Amniotic stem cell (primary cell): ENCODE results near the gene CASS4.

Experiments used
- DNase-seq: peaks from one replicate; lab custom pipeline; 2025; lab: John Stamatoyannopoulos, UW

The CASS4 gene

DNA sequence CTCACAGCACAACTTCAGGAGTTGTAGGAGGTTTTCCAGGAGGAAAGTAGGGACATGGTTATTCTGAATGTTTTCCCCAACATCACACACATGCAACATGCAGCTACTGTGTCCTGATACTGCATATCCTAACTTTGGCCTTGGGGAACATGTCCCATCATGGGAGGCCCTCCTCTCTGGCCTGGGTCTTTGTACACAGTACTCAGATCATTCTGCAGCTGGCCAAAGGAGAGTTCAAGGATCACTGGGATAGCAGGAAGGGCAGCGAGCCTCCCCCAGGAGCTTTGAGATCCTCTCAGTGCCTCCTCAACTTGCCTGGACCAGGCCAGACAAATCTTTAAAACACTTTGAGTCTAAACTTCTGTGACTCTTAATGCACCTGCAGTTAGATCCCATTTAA lies 12.9 kb downstream of the CASS4 start:
- no peak for DNase-seq

DNA sequence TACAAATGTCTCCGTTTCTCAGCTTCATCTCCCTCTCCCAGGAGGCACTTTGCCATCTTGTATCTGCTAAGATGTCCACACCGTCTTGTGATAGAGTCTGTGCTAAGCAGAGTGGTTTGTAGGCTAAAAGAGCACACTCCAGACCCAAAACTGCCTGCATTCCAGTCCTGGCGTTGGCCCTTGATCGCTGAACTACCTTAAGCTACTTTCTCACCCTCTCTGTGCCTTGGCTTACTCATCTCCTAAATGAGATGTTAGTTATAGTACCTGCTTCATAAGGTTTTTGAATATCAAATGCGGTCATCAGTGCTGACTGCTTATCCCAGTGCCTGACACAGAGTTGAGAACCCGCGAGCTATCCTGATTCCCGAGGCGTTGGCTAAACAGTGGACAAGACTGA lies 14.0 kb downstream of the CASS4 start:
- no peak for DNase-seq

DNA sequence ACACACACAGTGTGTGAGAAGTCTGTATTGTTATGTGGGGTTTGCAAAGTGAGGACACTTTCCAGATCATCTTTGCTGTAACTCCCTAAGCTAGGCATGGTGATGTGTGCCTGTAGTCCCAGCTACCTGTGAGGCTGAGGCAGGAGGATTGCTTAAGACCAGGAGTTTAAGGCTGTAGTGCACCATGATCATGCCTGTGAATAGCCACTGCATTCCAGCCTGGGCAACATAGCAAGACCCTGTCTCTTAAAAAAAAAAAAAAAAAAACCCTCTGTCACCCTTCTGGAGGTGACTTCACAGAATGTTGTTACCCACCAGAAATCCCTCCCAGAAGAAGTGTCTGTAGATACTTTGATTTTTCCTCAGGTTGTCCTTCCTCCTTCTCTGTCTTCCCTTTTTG lies 14.9 kb downstream of the CASS4 start:
- no peak for DNase-seq

DNA sequence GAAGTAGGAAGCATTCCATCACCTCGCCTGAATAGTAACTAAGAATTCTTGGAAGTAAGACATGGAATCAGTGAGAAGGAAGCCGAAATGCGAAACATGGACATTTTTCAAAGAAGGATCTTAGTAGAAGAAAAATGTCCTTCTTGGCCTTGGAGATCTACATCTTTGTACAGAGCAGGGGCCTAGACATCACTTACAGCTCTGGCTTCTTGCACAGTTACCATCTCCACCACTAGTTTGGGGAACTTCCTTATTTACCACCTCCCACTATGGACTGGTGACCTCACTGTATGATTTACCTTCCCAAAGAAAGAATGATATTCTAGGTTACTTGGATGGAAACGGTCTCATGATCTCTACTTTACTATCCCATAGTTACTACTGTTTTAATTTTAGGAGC lies 15.7 kb downstream of the CASS4 start:
- no peak for DNase-seq

DNA sequence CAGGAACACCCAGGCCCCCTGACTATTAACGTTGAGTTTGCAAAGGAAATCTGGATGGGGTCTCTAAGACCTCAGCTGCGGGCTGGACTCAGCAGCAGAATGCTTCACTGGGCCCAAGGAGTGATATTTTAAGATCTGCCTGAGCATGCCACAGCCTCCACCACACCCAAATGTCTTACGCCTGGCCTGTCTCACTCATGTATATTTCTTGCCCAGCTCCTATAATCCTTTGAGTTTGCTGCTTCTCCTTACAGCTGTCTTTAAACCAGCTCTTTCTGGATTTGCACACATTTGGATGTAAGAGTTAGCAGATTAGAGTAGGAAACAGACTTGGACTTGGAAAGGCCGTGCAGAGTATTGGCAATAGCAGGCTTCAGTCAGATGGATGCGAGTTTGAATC lies 16.4 kb downstream of the CASS4 start:
- DNase-seq: no peak

DNA sequence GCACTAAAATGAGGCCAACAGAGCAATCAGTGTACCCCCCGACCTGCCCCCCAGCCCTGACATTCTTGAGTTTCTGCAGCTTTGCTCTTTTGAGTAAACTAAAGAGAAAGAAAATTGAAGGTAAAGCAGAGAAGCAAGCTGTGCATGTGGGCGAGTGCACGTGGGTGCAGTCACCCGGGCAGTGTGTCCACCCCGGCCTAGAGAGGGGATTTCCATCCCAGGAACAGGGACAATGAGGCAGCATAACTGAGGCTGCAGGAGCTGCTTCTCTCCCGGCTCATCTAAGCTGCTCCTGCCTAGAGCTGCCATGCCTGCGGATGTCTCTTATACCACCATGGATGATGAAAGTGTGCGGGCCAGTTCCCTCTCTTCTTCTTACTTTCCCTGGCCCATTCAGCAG lies 16.8 kb downstream of the CASS4 start:
- DNase-seq: no peak

DNA sequence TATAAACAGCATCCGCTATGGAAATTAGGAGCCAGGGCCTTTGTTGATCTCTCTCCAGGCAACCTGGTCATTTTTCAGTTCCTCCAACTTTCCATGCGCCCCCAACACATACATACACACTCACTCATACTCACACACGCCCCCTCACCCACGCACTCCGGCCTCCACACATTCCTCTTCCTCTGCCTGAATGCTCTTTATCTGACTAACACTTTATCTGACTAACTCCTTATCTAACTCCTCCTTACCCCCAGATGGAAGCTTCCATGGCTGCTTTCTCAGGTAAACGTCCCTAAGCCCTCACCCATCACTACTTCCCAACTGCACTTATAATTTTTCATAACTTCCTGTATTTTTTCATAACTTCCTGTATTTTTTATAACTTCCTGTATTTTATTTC lies 17.4 kb downstream of the CASS4 start:
- peak; percentile 21 for DNase-seq

DNA sequence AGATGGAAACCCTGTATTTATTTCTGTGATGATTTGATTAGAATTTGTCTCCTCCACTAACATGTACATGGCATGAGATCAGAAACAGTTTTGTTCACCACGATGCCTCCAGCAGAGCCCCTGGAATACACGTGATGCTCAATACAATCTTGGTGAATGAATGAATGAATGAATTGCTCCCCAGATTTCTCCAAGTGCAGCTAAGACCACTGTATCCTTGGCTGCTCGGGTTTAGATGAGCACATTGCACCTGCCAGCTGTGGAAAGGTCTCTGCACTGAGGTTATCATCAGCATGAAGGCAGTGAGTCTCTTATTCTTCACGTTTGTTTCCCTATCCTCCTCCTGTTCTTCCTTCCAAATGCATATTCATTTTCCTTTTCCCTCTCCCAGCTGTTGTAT lies 17.9 kb downstream of the CASS4 start:
- DNase-seq: no peak

DNA sequence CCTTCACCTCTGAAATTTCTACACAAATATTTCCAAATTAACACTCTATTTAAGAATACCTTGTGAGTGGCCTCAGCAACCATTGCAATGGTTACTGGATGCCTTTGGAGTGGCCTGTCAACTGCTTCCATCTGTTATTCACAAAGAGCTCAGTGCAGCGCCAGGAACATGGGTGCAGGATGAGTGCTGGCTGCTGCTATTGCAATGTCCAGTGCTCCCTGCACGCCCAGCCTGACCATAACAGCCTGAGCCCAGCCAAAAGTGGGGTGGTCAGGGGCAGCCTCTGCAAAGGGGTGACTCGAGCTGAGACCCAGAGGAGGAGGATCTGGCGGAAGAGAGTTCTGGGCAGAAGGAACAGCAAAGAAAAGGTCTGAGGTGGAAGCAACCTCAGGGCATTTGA lies 18.4 kb downstream of the CASS4 start:
- no peak for DNase-seq

DNA sequence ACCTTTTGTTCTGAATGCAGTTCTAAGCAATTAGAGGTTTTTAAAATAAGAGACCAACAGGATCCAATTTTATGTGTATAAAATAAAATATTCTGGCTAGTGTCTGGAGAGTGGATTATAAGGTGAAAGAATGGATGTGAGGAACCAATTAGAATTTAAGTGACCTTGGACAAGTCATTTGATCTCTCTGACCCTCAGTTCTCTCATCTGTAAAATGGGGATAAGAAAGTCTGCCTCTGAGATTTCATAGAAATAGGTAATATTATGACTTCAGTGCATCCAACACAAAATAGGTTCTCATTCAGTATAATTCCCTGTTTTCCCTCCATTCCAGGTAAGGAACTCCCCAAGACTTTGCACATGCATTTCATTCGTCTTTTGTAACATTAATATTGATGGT lies 18.9 kb downstream of the CASS4 start:
- no peak for DNase-seq

DNA sequence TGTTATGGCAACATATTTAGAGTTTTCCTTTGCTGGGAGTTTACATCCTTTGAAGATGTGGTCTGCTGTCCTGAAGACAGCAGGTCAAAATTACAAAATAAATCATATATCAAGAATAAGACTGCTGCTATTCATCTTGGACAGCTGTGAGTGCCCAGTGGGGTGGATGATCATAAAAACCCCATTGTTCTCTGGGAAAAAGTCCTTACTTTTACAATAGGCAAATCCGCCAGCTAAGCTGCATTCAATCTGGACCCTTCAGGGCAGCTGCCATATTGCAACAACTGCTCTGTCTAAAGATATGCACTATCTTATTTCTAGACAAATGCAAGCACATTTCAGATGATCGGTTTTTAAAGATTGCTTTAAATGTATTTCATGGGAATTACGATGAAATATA lies 19.4 kb downstream of the CASS4 start:
- DNase-seq: no peak

DNA sequence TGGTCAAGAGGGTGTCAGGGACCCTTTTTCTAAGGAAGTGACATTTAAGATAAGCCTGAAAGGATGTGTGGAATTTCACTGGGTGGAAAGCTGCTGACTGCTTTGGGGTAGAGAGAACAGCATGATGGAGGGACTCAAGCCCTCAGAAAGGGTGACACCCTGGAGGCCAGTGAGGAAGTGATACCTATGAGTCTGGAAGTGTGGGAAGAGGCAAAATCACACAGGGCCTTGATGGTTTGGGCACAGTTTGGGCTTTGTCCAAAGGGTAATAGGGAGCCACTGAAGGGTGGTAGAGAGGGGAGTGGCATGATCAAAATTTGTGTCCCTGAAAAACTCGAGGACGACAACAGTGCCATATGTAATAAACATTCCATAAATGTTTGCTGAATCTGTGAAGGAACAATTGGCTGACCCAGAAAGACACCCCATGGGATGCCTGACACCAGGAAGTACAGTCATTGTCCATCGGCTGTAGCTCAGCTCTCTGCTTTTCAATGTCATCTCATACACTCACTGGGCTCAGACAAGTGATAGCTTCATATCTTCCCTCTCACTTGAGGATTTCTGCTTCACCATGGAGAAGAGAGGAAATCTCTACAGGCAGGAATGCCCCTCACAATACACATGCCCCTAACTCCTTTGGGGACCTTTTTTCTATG lies 21.3 kb downstream of the CASS4 start:
- DNase-seq: no peak

DNA sequence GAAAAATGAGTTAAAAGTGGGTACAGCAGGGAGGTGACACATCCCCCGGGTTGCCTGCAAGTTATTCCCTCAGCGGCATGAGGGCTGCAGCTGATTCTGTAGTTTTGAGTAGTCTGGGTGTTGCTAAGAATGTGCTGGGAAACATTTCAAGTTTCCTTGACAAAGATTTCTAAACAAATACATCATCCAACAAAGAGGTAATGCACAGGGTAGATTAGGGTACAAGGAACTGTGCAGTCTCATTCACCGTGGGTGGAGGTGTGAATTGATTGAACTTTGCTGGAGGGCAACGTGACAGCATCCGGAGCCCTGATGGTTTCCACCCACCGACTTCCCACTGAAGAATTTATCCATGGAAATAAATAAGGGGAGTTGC lies 21.8 kb downstream of the CASS4 start:
- no peak for DNase-seq

DNA sequence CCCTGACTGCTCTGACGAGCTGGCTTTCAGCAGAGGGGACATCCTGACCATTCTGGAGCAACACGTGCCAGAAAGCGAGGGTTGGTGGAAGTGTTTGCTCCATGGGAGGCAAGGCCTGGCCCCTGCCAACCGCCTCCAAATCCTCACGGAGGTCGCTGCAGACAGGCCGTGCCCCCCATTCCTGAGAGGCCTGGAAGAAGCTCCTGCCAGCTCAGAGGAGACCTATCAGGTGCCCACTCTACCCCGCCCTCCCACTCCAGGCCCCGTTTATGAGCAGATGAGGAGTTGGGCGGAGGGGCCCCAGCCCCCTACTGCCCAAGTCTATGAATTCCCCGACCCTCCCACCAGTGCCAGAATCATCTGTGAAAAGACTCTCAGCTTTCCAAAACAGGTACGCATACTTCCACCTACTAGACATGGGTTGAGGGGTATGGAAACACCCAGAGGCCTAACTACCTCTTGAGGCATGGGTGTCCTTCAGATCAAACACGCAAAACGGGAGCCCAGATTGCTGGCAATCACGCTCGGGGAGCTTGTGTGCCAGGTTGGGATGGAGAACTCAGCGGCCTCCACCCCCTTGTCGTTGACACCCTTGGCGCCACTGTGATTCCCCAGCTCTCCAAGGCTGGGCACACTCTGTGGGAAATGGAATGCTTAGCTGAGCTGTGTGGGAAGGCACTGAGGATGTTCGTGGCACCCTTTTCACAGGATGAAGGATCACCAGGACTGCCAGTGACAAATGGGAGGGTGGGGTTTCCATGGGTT lies 25.3 kb downstream of the CASS4 start:
- no peak for DNase-seq

DNA sequence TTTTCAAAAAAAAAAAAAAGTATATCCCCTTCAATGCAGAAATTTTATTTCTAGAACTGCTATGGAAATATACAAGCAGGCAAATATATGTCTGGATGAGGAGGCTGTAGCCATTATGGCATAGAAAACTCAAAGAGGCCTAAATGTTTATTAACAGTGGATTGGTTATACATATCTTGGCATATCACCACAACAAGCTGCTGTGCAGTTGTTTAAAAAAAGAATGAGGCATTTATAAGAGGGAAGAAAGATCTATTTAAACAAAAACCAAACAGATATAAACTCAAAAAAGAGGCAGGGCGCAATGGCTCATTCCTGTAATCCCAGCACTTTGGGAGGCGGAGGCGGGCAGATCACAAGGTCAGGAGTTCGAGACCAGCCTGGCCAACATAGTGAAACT lies 26.2 kb downstream of the CASS4 start:
- no peak for DNase-seq

DNA sequence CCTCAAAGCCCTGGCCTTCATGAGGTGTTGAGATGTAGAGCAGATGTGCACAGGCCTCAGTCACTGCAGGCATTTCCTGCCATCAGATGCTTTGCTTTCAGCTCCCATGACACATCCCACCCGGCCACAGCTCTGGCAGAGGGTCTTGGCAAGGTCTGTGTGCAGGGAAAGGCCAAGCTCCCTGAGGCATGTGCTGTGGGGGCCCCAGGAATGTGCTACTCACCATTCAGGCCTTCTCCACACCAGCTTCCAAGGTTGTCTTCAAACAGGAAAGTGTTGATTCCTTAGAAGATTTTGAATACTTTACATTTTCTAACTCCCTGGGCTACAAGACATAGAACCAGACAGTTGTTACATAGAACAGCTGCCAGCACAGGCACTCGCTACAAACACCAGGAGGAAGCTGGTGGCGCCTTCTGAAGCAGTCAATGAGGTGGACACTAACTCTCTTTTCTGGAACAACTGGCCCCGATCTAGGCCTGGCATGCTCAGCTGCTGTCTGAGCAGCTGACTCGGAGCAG lies 27.8 kb downstream of the CASS4 start:
- peak; percentile 88 for DNase-seq

DNA sequence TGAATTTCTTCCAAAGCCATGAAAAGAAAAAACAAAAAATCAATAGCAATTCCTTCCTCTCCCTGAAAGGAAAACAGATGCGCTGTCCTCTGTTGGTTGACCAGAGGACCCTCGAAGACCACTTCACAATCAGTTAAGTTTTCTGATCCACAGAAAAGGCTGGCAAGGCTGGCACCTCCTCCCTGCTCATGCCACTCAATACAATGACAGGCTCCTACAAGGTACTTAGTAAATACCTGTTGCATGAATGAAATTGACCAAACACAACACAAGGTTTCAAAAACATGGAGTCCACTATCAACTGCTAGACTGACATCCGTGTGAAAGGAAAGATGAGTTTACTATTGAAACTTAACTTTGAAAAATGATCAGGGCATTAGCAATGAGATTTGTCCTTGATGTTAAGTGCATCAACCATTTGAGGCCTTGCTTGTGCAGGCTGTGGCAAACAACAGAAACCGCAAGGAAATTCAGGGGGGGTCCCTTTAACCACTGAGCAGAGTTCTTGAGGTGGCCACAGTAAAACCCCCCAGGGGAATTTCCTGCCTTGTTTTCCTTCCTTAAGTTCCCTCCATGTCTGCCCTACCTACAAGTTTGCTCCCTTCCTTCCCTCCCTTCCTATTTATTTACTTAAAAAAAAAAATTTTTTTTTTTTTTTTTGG lies 28.4 kb downstream of the CASS4 start:
- DNase-seq: no peak

DNA sequence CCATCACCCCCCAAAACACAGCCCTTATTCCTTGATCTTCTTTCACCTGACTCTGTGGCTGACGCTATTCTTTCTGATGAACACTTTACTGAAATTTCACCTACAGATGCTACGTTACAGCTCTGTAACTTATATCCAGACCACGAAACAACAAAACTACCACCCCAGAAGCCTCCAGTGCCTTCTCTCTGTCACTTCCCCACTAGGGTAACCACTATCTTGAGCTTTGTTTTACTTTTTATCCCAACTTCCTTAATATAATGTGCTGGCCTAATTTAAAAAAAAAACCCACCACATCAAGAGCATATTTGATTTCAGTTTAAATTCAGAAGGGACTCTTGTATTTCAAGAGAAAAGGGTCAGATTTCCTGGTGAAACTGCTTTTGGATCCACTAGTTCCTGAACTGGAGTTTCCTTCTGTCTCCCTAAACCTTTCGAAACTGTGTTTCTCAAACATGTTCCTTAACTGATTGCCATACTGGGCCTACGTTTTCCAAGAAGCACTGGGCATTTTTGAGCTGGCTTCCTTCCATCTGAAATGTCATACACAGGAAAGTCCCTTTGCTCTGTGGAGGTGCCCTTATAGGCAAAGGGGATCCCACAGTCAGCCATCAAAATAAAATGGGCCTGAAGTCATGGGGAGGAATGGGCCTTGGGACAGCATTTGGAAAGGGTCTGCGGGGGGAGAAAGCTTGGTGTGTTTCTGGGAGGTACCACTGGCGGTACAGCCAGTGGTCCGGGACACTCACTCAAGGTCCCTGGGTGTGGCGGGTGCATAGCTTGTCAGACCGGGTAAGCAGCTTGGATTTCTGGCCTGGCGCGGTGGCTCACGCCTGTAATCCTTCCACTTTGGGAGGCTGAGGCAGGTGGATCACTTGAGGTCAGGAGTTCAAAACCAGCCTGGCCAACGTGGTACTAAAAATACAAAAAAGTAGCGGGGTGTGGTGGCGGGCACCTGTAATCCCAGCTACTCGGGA lies 30.6 kb downstream of the CASS4 start:
- no peak for DNase-seq

DNA sequence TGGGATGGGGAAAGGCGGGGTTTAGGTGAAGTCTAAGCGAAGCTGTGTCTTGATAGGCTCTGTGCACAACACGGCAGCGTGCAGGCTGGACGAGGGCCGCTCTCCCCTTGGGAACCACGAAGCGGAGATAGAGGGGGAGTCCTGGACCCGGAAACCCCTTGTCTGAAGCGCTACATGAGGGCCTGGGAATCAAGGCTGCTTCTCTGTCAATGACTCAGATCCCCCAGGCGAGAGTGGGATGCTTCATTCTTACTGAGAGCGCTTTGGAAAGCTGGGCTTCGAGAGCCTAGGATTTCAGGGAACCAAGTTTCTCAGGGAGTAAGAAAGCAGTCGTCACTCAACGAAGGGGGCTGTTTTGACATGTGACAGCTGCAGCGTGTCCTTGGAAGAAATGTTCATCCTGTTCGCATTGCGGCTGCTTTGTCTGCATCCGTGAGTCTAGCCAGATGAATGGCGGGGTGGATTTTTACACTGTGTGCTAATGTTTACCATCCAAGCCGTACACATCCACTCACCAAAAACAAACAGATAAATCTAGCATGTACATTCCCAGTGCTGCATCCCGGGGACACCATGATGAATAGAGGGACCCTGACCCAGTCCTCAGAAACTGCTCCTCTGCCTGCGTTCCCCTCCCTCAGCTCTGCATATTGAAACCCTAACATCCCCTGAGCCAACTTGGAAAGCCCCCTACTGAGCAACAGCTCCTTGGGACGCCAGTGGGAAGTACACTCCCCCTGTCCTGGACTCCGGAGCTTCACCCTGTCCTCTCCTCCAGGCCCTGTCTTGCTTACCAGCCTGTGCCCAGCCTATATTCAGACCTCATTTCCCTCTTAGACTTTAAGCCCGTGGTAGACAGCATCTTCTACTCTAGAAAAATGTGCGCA lies 31.8 kb downstream of the CASS4 start:
- peak; percentile 20 for DNase-seq

DNA sequence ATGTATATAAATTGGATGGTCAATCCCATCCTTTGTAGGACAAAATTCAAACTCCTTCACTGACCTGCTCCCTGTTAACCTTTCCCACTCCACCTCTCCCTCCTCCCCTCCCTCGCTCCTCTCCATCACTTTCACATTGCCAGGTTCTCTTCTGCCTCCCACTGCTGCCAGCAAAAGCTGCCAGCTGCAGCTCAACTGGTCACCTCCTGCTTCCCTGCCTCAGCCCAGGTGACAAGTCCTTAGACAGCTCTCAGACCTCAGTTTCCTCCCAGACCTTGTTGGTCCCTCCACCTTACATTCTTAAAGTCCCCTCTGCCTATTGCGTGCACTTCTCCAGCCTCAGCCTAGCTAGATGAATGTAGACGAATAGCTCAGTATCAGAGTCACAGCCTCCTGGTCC lies 33.1 kb downstream of the CASS4 start:
- no peak for DNase-seq

DNA sequence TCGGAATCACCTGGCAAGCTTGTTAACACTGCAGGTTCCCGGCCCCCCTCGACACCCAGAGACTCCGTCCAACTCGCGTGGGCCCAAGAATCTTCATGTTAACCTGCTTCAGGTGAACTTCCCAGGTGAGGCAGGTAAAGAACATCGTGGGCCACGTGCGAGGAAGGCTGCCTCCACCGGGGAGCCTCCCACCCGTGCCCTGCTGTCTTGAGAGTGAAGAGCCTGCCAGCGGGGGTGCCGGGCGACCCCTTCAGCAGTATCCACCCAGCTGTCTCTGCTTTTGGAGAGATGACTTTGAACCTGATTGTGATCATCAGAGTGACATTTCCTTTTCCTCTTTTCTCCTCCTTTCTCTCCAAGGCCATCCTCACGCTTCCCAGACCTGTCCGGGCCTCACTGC lies 33.5 kb downstream of the CASS4 start:
- DNase-seq: no peak
